Activated CD4-positive, alpha-beta T cell treated with anti-CD3 and anti-CD28 coated beads for 36 hours (primary cell): ENCODE results near the gene TNP2. TPM values are rescaled to one million over a fixed set of nuclear protein-coding genes. Genes with fewer than 3 reads are reported as not detected.
A peak's percentile ranks its signal among the peaks of the same experiment; 100 is the strongest.

ENCODE experiments used
- ATAC-seq: fragments of 200-7000 bp; cut with Tn5 transposase; one replicate; pipeline ENCODE4 v1.10.0; 2021; ENCODE audit warnings: mild to moderate bottlenecking, moderate library complexity
- CTCF ChIA-PET: fragments of 350-600 bp; sonication (Branson Sonifier 250); formaldehyde crosslinking; loops from one replicate; lab custom pipeline; 2021; ENCODE audit warnings: antibody characterized with exemption; lab: Charles Lee
- POLR2A ChIA-PET: fragments of 350-600 bp; sonication (Branson Sonifier 250); formaldehyde crosslinking; loops from one replicate; lab custom pipeline; 2021; ENCODE audit warnings: antibody characterized with exemption, inconsistent platforms; lab: Charles Lee
- DNase-seq: peaks from one replicate; pipeline ENCODE4 v3.0.0-alpha.2; 2020
- H3K27ac Mint-ChIP-seq: one replicate; pipeline ENCODE4 v1.8.0; 2021; ENCODE audit warnings: mixed read lengths
- H3K27me3 Mint-ChIP-seq: one replicate; pipeline ENCODE4 v1.8.0; 2021; ENCODE audit warnings: mixed read lengths
- H3K36me3 Mint-ChIP-seq: one replicate; pipeline ENCODE4 v1.8.0; 2021; ENCODE audit warnings: low read depth, mixed read lengths
- H3K4me1 Mint-ChIP-seq: one replicate; pipeline ENCODE4 v1.8.0; 2021; ENCODE audit warnings: mixed read lengths
- H3K4me3 Mint-ChIP-seq: one replicate; pipeline ENCODE4 v1.8.0; 2021; ENCODE audit warnings: mild to moderate bottlenecking, moderate library complexity, mixed read lengths
- H3K9me3 Mint-ChIP-seq: one replicate; pipeline ENCODE4 v1.8.0; 2021; ENCODE audit warnings: low read depth, mixed read lengths
- intact Hi-C, 2 experiments: fragments of 100-400 bp; cut with DNase I in 1 of 2; cut with micrococcal nuclease in 1 of 2; formaldehyde crosslinking; loops; one replicate each; pipeline versions ENCODE4 v1.14.2 to v1.15.1; 2022 to 2024; cut with DNase I, micrococcal nuclease
- total RNA-seq, 2 experiments: library from RNA; stranded (reverse); gene quantifications; one replicate each; pipeline ENCODE4 v1.2.3, GENCODE V29; 2021

Gene TNP2
- total RNA-seq, 2 experiments from 2014 or later, result not detected

GRCh38 chr16:11234884-11235702 is 34.0 kb downstream of the TNP2 start:
- intact Hi-C loops, result loop anchor here in 1 of 2 experiments (1.0 kb wide), 2 partner anchors 11 to 271 kb away; no protein-coding TSS in a partner anchor

GRCh38 chr16:11233727-11234376 is 35.3 kb downstream of the TNP2 start:
- ATAC-seq, result peak; percentile 62
- no peaks in the 10 kb centered on the region for H3K36me3 Mint-ChIP-seq
- H3K4me3 Mint-ChIP-seq, result peak overlapping the region; percentile 60
- peak overlapping the region; percentile 97 for H3K27ac Mint-ChIP-seq
- H3K4me1 Mint-ChIP-seq, result peaks cover 73% of the 10 kb centered on the region
- no peaks in the 10 kb centered on the region for H3K9me3 Mint-ChIP-seq
- ChIA-PET POLR2A (interaction anchor here (0.7 to 4.6 kb wide), 9 partner anchors 9 to 268 kb away, joined by 3 to 27 read pairs (median 7); partner anchors contain the start of gene SOCS1), CTCF (interaction anchor here (0.8 to 2.5 kb wide), 7 partner anchors 9 to 269 kb away, joined by 3 to 9 read pairs (median 6); partner anchors contain the start of gene SOCS1)
- DNase-seq, result peak; percentile 88
- no peaks in the 10 kb centered on the region for H3K27me3 Mint-ChIP-seq
- intact Hi-C loops, result loop anchor here (1.0 to 2.0 kb wide), 10 partner anchors 9 to 270 kb away; partner anchors contain the start of gene SOCS1 (in 1 of the 2)

More at GRCh38 chr16:11234884-11235702, 34.0 kb downstream of the TNP2 start:
- Mint-ChIP-seq H3K36me3 (no peaks in the 10 kb centered on the region), H3K9me3 (no peaks in the 10 kb centered on the region), H3K4me3 (no peak overlapping the region), H3K27me3 (no peaks in the 10 kb centered on the region), H3K27ac (peak overlapping the region; percentile 95), H3K4me1 (peaks cover 62% of the 10 kb centered on the region)
- no peak for DNase-seq
- ChIA-PET CTCF (interaction anchor here (2.5 kb wide), 1 partner anchor 13 kb away, joined by 6 read pairs; no protein-coding TSS in a partner anchor), POLR2A (interaction anchor here (0.5 to 4.6 kb wide), 5 partner anchors 10 to 317 kb away, joined by 3 to 27 read pairs (median 15); partner anchors contain the start of gene SOCS1)
- ATAC-seq, result no peak

- Mint-ChIP-seq H3K27me3 (no peaks in the 10 kb centered on the region), H3K36me3 (no peaks in the 10 kb centered on the region), H3K4me1 (peaks cover 80% of the 10 kb centered on the region), H3K27ac (peak overlapping the region; percentile 97), H3K4me3 (peak overlapping the region; percentile 60), H3K9me3 (no peaks in the 10 kb centered on the region)
- peak; percentile 82 for ATAC-seq
- ChIA-PET POLR2A (interaction anchor here (0.6 to 4.6 kb wide), 11 partner anchors 8 to 283 kb away, joined by 3 to 27 read pairs (median 5); partner anchors contain the start of gene SOCS1), CTCF (interaction anchor here (0.8 to 2.4 kb wide), 8 partner anchors 8 to 268 kb away, joined by 3 to 9 read pairs (median 6); partner anchors contain the start of gene SOCS1)
- intact Hi-C loops, result loop anchor here (1.0 to 2.0 kb wide), 8 partner anchors 8 to 245 kb away; partner anchors contain the start of gene SOCS1 (in 1 of the 2)
- DNase-seq, result peak; percentile 96
Measured at GRCh38 chr16:11232852-11233726, 36.0 kb downstream of the TNP2 start.

GRCh38 chr16:11232302-11232851 is 36.7 kb downstream of the TNP2 start:
- CTCF ChIA-PET, result interaction anchor here (0.9 to 2.4 kb wide), 4 partner anchors 20 to 267 kb away, joined by 3 to 6 read pairs (median 6); no protein-coding TSS in a partner anchor
- H3K27me3 Mint-ChIP-seq, result no peaks in the 10 kb centered on the region
- H3K9me3 Mint-ChIP-seq, result no peaks in the 10 kb centered on the region
- H3K4me1 Mint-ChIP-seq, result peaks cover 82% of the 10 kb centered on the region
- H3K4me3 Mint-ChIP-seq, result peak overlapping the region; percentile 60
- ATAC-seq, result no peak
- DNase-seq, result no peak
- peak overlapping the region; percentile 97 for H3K27ac Mint-ChIP-seq
- intact Hi-C loops, result loop anchor here in 1 of 2 experiments (2.0 kb wide), 1 partner anchor 244 kb away; no protein-coding TSS in a partner anchor
- POLR2A ChIA-PET, result interaction anchor here (0.6 to 4.6 kb wide), 7 partner anchors 8 to 282 kb away, joined by 3 to 27 read pairs (median 7); partner anchors contain the start of gene SOCS1
- H3K36me3 Mint-ChIP-seq, result no peaks in the 10 kb centered on the region

- peak overlapping the region; percentile 81 for H3K27ac Mint-ChIP-seq
- H3K4me1 Mint-ChIP-seq, result peaks cover 78% of the 10 kb centered on the region
- H3K9me3 Mint-ChIP-seq, result no peaks in the 10 kb centered on the region
- ChIA-PET CTCF (interaction anchor here (0.7 to 2.2 kb wide), 4 partner anchors 13 to 267 kb away, joined by 3 to 7 read pairs (median 3); no protein-coding TSS in a partner anchor), POLR2A (interaction anchor here (0.7 kb wide), 1 partner anchor 21 kb away, joined by 3 read pairs; no protein-coding TSS in a partner anchor)
- intact Hi-C loops, result no loop called here
- H3K4me3 Mint-ChIP-seq, result no peak overlapping the region
- ATAC-seq (no peak), DNase-seq (no peak)
- no peaks in the 10 kb centered on the region for H3K36me3 Mint-ChIP-seq
- H3K27me3 Mint-ChIP-seq, result no peaks in the 10 kb centered on the region
Measured at GRCh38 chr16:11231367-11231970, 37.7 kb downstream of the TNP2 start.

GRCh38 chr16:11229906-11230305 is 39.2 kb downstream of the TNP2 start:
- CTCF ChIA-PET, result interaction anchor here (2.2 kb wide), 1 partner anchor 265 kb away, joined by 7 read pairs; no protein-coding TSS in a partner anchor
- POLR2A ChIA-PET, result no interaction called here
- Mint-ChIP-seq H3K4me1 (peaks cover 82% of the 10 kb centered on the region), H3K27me3 (no peaks in the 10 kb centered on the region), H3K4me3 (no peak overlapping the region), H3K27ac (peak overlapping the region; percentile 68), H3K9me3 (no peaks in the 10 kb centered on the region), H3K36me3 (no peaks in the 10 kb centered on the region)
- DNase-seq (no peak), ATAC-seq (no peak)
- intact Hi-C loops, result loop anchor here in 1 of 2 experiments (5.0 kb wide), 1 partner anchor 488 kb away; the partner anchor contains the start of gene NUBP1

- no peaks in the 10 kb centered on the region for H3K36me3 Mint-ChIP-seq
- CTCF ChIA-PET, result no interaction called here
- peaks cover 83% of the 10 kb centered on the region for H3K4me1 Mint-ChIP-seq
- peak overlapping the region; percentile 68 for H3K27ac Mint-ChIP-seq
- ATAC-seq, result no peak
- POLR2A ChIA-PET, result no interaction called here
- no peak overlapping the region for H3K4me3 Mint-ChIP-seq
- DNase-seq, result no peak
- no peaks in the 10 kb centered on the region for H3K9me3 Mint-ChIP-seq
- H3K27me3 Mint-ChIP-seq, result no peaks in the 10 kb centered on the region
- intact Hi-C loops, result loop anchor here in 1 of 2 experiments (5.0 kb wide), 1 partner anchor 487 kb away; the partner anchor contains the start of gene NUBP1
Measured at GRCh38 chr16:11229432-11229831, 39.7 kb downstream of the TNP2 start.

GRCh38 chr16:11225677-11226549 is 43.2 kb downstream of the TNP2 start:
- peak overlapping the region; percentile 98 for H3K27ac Mint-ChIP-seq
- POLR2A ChIA-PET, result interaction anchor here (0.8 to 3.7 kb wide), 21 partner anchors 9 to 268 kb away, joined by 3 to 79 read pairs (median 5); partner anchors contain the start of gene SOCS1
- intact Hi-C loops, result loop anchor here (1.0 to 5.0 kb wide), 16 partner anchors 7 to 484 kb away; partner anchors contain the start of genes DEXI (in 1 of the 2), NUBP1 (in 1 of the 2), RMI2 (in 1 of the 2) and SOCS1 (in 1 of the 2)
- CTCF ChIA-PET, result interaction anchor here (0.6 to 2.6 kb wide), 19 partner anchors 8 to 571 kb away, joined by 3 to 18 read pairs (median 4); partner anchors contain the start of genes SOCS1 and ZC3H7A
- H3K36me3 Mint-ChIP-seq, result peaks cover 2% of the 10 kb centered on the region
- H3K9me3 Mint-ChIP-seq, result no peaks in the 10 kb centered on the region
- no peaks in the 10 kb centered on the region for H3K27me3 Mint-ChIP-seq
- H3K4me1 Mint-ChIP-seq, result peaks cover 68% of the 10 kb centered on the region
- DNase-seq, result peak; percentile 51
- peak overlapping the region; percentile 54 for H3K4me3 Mint-ChIP-seq
- no peak for ATAC-seq
